ENCODE results near the gene CRELD2. TPM values are rescaled to one million over a fixed set of nuclear protein-coding genes. Genes with fewer than 3 reads are reported as not detected.

Gene CRELD2
- polyA plus RNA-seq, 1 donor from 2014 or later = 83.2 TPM

GRCh38 chr22:49877642-49878041 is 40.8 kb upstream of the CRELD2 start:
- TF ChIP-seq EP300 (conservative IDR thresholded peaks at IDR 0.05; ENCODE audit: poor library complexity, severe bottlenecking) (no peak), EZH2 (IDR thresholded peaks at IDR 0.05; ENCODE audit: borderline replicate concordance, insufficient read depth, low read length, poor library complexity, severe bottlenecking) (no peak), REST (IDR thresholded peaks at IDR 0.05; ENCODE audit: borderline replicate concordance) (no peak)
- no peak overlapping the region for H3K9ac ChIP-seq (ENCODE audit: low read length)
- no peak overlapping the region for H2AFZ ChIP-seq (ENCODE audit: low read depth, low read length)
- no peaks in the 10 kb centered on the region for H3K9me3 ChIP-seq (ENCODE audit: low read length)
- no peaks in the 10 kb centered on the region for H3K27me3 ChIP-seq (ENCODE audit: insufficient read depth, low read depth, low read length)
- H4K20me1 ChIP-seq (ENCODE audit: insufficient read depth) = no peaks in the 10 kb centered on the region
- no peak overlapping the region for H3K4me2 ChIP-seq (ENCODE audit: low read length)
- H3K36me3 ChIP-seq (ENCODE audit: insufficient read depth, low read length) = peaks cover 4% of the 10 kb centered on the region
- no peaks in the 10 kb centered on the region for H3K9me2 ChIP-seq (ENCODE audit: insufficient read depth, low read length)
- peaks cover 64% of the 10 kb centered on the region for H3K79me2 ChIP-seq (replicated peaks; ENCODE audit: insufficient read depth, low read length)
- no peaks in the 10 kb centered on the region for H3F3A ChIP-seq (ENCODE audit: insufficient read depth, low read length, poor library complexity, severe bottlenecking)
- H3K4me3 ChIP-seq (ENCODE audit: low read length) = no peak overlapping the region
- no peak overlapping the region for H3K27ac ChIP-seq (ENCODE audit: low read length)

GRCh38 chr22:49878206-49878605 is 40.2 kb upstream of the CRELD2 start:
- H2AFZ ChIP-seq (ENCODE audit: low read depth, low read length) = no peak overlapping the region
- no peaks in the 10 kb centered on the region for H3K9me2 ChIP-seq (ENCODE audit: insufficient read depth, low read length)
- no peaks in the 10 kb centered on the region for H4K20me1 ChIP-seq (ENCODE audit: insufficient read depth)
- no peak overlapping the region for H3K9ac ChIP-seq (ENCODE audit: low read length)
- H3K27me3 ChIP-seq (ENCODE audit: insufficient read depth, low read depth, low read length) = no peaks in the 10 kb centered on the region
- TF ChIP-seq EZH2 (IDR thresholded peaks at IDR 0.05; ENCODE audit: borderline replicate concordance, insufficient read depth, low read length, poor library complexity, severe bottlenecking) (no peak), TAF1 (IDR thresholded peaks at IDR 0.05; ENCODE audit: low read depth) (no peak), RAD21 (conservative IDR thresholded peaks at IDR 0.05) (no peak), EP300 (conservative IDR thresholded peaks at IDR 0.05; ENCODE audit: poor library complexity, severe bottlenecking) (no peak), REST (IDR thresholded peaks at IDR 0.05; ENCODE audit: borderline replicate concordance) (no peak), SMC3 (conservative IDR thresholded peaks at IDR 0.05; ENCODE audit: poor library complexity) (no peak), POLR2AphosphoS5 (IDR thresholded peaks at IDR 0.05) (no peak)
- no peak overlapping the region for H3K4me2 ChIP-seq (ENCODE audit: low read length)
- H3F3A ChIP-seq (ENCODE audit: insufficient read depth, low read length, poor library complexity, severe bottlenecking) = no peaks in the 10 kb centered on the region
- H3K4me3 ChIP-seq (ENCODE audit: low read length) = no peak overlapping the region
- no peak overlapping the region for H3K27ac ChIP-seq (ENCODE audit: low read length)
- no peaks in the 10 kb centered on the region for H3K9me3 ChIP-seq (ENCODE audit: low read length)
- H3K36me3 ChIP-seq (ENCODE audit: insufficient read depth, low read length) = peaks cover 6% of the 10 kb centered on the region
- H3K79me2 ChIP-seq (replicated peaks; ENCODE audit: insufficient read depth, low read length) = peaks cover 64% of the 10 kb centered on the region

All from neural cell (in vitro differentiated cells).